IgD-negative memory B cell (primary cell): ENCODE results near the gene ZKSCAN2. TPM values are rescaled to one million over a fixed set of nuclear protein-coding genes. Genes with fewer than 3 reads are reported as not detected.

Experiments
- H3K27ac Mint-ChIP-seq, 3 donors: one replicate each; pipeline ENCODE4 v1.8.0; 2020 to 2022; ENCODE audit warnings: mild to moderate bottlenecking in 3 of 3, mixed read lengths in 3 of 3, moderate library complexity in 1 of 3
- H3K27me3 Mint-ChIP-seq: one replicate; pipeline ENCODE4 v1.8.0; 2021; ENCODE audit warnings: mixed read lengths
- H3K36me3 Mint-ChIP-seq: one replicate; pipeline ENCODE4 v1.8.0; 2020; ENCODE audit warnings: mild to moderate bottlenecking, mixed read lengths
- H3K4me1 Mint-ChIP-seq, 3 donors: one replicate each; pipeline ENCODE4 v1.8.0; 2020 to 2022; ENCODE audit warnings: mixed read lengths in 3 of 3, mild to moderate bottlenecking in 1 of 3
- H3K4me3 Mint-ChIP-seq, 4 donors: one replicate each; pipeline ENCODE4 v1.8.0; 2020 to 2022; ENCODE audit warnings: mild to moderate bottlenecking in 4 of 4, mixed read lengths in 4 of 4, moderate library complexity in 3 of 4
- H3K9me3 Mint-ChIP-seq, 3 donors: one replicate each; pipeline ENCODE4 v1.8.0; 2020 to 2021; ENCODE audit warnings: mixed read lengths in 3 of 3, mild to moderate bottlenecking in 1 of 3
- polyA plus RNA-seq: library from polyadenylated mRNA; unstranded; fragments of 300-500 nt; fragmentation: Illumina TruSeq; gene quantifications from one replicate; pipeline ENCODE4 v1.2.3, GENCODE V29; 2021

The ZKSCAN2 gene
- polyA plus RNA-seq, 1 donor from 2014 or later = 1.4 TPM

- Mint-ChIP-seq H3K4me1 (peaks cover 31 to 52% (median 34%) of the 10 kb centered on the region in 3 donors), H3K4me3 (peak overlapping the region; percentile 90 to 97 (median 95)), H3K27ac (peak overlapping the region; percentile 94 to 98 (median 94)), H3K36me3 (no peaks in the 10 kb centered on the region), H3K27me3 (no peaks in the 10 kb centered on the region), H3K9me3 (no peaks in the 10 kb centered on the region)
These were observed 563 bp upstream of the ZKSCAN2 start for GRCh38 chr16:25257956-25258860.

- H3K9me3 Mint-ChIP-seq = no peaks in the 10 kb centered on the region
- H3K27ac Mint-ChIP-seq = peak overlapping the region; percentile 96 to 99 (median 98)
- H3K4me3 Mint-ChIP-seq = peak overlapping the region; percentile 90 to 96 (median 94)
- H3K27me3 Mint-ChIP-seq = no peaks in the 10 kb centered on the region
- peaks cover 30 to 46% (median 32%) of the 10 kb centered on the region in 3 donors for H3K4me1 Mint-ChIP-seq
- H3K36me3 Mint-ChIP-seq = no peaks in the 10 kb centered on the region
These were observed 763 bp downstream of the ZKSCAN2 start for GRCh38 chr16:25256695-25257469.

GRCh38 chr16:25253322-25253721 is 4.3 kb downstream of the ZKSCAN2 start:
- peak overlapping the region in 1 of 3 donors; percentile 50 for H3K27ac Mint-ChIP-seq
- no peaks in the 10 kb centered on the region for H3K27me3 Mint-ChIP-seq
- H3K9me3 Mint-ChIP-seq = peaks cover 0 to 7% (median 0%) of the 10 kb centered on the region in 3 donors
- H3K36me3 Mint-ChIP-seq = peaks cover 10% of the 10 kb centered on the region
- peaks cover 14 to 22% (median 15%) of the 10 kb centered on the region in 3 donors for H3K4me1 Mint-ChIP-seq
- no peak overlapping the region for H3K4me3 Mint-ChIP-seq

DNA sequence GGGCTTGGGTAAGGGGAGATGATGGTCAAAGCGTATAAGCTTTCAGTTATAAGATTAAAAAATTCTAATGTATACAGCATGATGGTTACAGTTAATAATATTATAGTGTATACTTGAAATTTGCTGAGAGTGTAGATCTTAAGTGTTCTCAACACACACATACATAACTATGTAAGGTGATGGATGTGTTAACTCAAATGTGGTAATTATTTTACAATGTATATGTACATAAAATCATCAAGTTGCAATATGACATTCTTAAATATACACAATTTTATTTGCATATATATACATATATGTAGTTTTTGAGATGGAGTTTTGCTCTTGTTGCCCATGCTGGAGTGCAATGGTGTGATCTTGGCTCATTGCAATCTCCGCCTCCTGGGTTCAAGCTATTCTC is 7.2 kb downstream of the ZKSCAN2 start:
- H3K4me3 Mint-ChIP-seq = no peak overlapping the region
- H3K27me3 Mint-ChIP-seq = no peaks in the 10 kb centered on the region
- peaks cover 16% of the 10 kb centered on the region for H3K36me3 Mint-ChIP-seq
- H3K9me3 Mint-ChIP-seq = peaks cover 0 to 7% (median 0%) of the 10 kb centered on the region in 3 donors
- H3K4me1 Mint-ChIP-seq = peaks cover 0 to 5% (median 0%) of the 10 kb centered on the region in 3 donors
- no peak overlapping the region for H3K27ac Mint-ChIP-seq

GRCh38 chr16:25235991-25236390 is 21.7 kb downstream of the ZKSCAN2 start:
- Mint-ChIP-seq H3K9me3 (no peaks in the 10 kb centered on the region), H3K4me3 (no peak overlapping the region), H3K27ac (no peak overlapping the region), H3K27me3 (no peaks in the 10 kb centered on the region), H3K36me3 (no peaks in the 10 kb centered on the region), H3K4me1 (peaks cover 0 to 2% (median 0%) of the 10 kb centered on the region in 3 donors)

DNA sequence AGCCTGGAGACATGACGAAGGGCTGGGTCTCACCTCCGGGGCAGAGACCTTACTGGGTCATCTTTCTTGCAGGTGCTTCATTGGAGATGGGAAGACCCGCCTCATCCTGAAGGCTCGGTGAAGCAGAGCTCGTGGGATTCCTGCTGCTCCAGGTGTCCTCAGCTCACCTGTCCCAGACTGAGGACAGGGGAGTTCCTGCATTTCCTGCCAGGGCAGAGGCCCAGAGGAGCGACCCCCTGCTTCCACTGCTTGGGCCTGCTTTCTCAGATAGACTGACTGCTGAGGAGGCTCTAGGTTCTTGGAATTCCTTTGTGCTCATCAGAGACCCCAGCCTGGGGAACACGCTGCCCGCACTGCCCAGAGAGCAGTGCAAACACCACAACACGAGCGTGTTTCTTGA is 29.3 kb downstream of the ZKSCAN2 start:
- Mint-ChIP-seq H3K36me3 (no peaks in the 10 kb centered on the region), H3K4me1 (peaks cover 0 to 2% (median 0%) of the 10 kb centered on the region in 3 donors), H3K4me3 (no peak overlapping the region), H3K9me3 (no peaks in the 10 kb centered on the region), H3K27me3 (no peaks in the 10 kb centered on the region), H3K27ac (no peak overlapping the region)

DNA sequence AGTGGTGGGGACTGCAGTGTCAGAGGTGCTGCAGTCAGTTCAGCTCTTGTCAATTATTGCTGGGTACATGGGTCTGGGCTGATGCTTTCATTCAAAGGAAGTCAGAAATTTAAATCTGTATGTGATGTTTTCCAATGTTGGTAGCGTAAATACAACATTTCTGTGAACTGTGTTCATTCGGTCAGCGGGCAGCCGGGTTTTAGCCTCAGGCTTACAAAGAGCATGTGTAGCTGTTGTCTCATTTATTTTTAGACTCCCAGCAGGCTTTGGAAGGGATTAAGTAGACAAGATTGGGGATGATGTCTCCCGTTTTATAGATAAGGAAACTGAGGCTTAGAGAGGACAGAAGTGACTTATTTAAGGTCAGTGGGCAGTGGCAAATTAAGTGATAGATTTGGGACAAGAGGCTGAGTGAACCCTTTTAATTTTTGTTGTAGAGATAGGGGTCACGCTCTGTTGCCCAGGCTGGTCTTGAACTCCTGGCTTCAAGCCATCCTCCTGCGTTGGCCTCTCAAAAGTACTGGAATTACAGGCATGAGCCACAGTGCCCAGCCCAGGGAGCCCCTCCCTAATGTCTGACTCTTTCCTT is 32.8 kb downstream of the ZKSCAN2 start:
- Mint-ChIP-seq H3K9me3 (no peaks in the 10 kb centered on the region), H3K27ac (peak overlapping the region in 1 of 3 donors; percentile 14), H3K36me3 (no peaks in the 10 kb centered on the region), H3K4me1 (peaks cover 0 to 2% (median 0%) of the 10 kb centered on the region in 3 donors), H3K27me3 (no peaks in the 10 kb centered on the region), H3K4me3 (no peak overlapping the region)

DNA sequence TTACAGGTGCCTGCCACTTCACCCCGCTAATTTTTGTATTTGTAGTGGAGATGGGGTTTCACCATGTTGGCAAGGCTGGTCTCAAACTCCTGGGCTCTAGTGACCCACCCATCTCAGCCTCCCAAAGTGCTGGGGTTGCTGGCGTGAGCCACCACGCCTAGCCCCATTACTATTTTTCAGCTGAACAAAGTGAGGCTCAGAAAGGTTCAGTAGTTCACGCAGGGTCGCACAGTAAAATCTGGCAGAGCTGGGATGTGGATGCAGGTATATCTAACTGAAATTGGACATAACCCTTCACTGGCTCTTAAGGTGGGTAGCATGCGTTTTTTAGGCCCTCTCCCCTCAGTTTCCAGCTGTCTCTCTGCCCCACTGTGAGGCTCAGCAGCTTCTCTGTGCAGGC is 33.7 kb downstream of the ZKSCAN2 start:
- no peaks in the 10 kb centered on the region for H3K36me3 Mint-ChIP-seq
- H3K9me3 Mint-ChIP-seq = no peaks in the 10 kb centered on the region
- no peak overlapping the region for H3K4me3 Mint-ChIP-seq
- no peak overlapping the region for H3K27ac Mint-ChIP-seq
- H3K27me3 Mint-ChIP-seq = no peaks in the 10 kb centered on the region
- peaks cover 0 to 2% (median 0%) of the 10 kb centered on the region in 3 donors for H3K4me1 Mint-ChIP-seq

DNA sequence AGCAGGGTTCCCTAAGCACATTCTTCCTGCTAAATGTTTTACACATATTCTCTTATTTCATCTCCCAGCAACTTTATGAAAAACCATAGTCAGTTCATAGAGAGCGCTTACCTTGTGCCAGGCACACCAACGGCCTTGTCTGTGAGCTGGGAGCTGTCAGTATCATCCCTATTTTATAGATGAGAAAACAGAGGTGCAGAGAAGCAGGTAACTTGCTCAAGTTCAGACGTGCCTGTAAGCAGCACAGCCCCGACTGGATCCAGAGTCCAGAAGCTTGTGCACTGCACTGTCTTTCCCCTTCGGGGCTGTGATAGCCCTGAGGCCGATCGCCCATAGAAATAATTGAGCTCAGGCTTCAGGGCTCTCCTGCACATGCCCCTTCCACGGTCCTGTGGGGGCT is 34.7 kb downstream of the ZKSCAN2 start:
- Mint-ChIP-seq H3K4me1 (peaks cover 0 to 2% (median 0%) of the 10 kb centered on the region in 3 donors), H3K36me3 (no peaks in the 10 kb centered on the region), H3K9me3 (no peaks in the 10 kb centered on the region), H3K4me3 (no peak overlapping the region), H3K27me3 (peaks cover 4% of the 10 kb centered on the region), H3K27ac (no peak overlapping the region)

DNA sequence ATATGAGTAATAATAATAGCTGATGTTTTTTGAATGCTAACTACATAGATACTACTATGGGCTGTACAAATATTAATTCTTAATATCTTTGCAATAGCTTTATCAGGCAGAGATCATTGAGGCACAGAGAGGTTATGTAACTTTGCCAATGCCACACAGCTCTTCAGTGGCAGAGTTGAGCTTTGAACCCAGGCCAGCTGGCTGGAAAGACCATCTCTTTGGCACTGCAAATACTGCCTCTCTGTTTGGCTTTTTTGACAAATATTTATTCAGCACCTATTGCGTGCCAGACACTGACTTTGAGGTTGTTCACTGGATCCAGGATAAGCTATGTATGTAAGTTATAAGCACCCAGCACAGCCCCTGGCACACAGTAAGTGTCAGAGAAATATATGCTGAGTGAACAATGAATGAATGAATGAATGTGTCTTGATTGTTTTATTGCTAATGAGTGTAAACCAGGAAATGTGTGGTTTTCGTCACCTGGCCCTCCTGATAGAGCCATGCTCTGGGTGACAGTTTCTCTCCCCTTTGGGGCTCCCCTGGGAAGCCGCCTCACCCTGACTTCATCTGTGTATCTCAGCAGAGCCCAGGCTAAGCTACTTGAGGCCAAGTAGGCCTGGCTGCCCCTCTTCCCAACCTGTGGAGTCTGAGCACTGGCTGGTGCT is 38.4 kb downstream of the ZKSCAN2 start:
- H3K4me1 Mint-ChIP-seq = no peaks in the 10 kb centered on the region
- peaks cover 6% of the 10 kb centered on the region for H3K27me3 Mint-ChIP-seq
- no peaks in the 10 kb centered on the region for H3K9me3 Mint-ChIP-seq
- H3K4me3 Mint-ChIP-seq = no peak overlapping the region
- H3K27ac Mint-ChIP-seq = no peak overlapping the region
- no peaks in the 10 kb centered on the region for H3K36me3 Mint-ChIP-seq

- Mint-ChIP-seq H3K27ac (no peak overlapping the region), H3K9me3 (no peaks in the 10 kb centered on the region), H3K4me3 (no peak overlapping the region), H3K36me3 (peaks cover 1% of the 10 kb centered on the region), H3K27me3 (peaks cover 6% of the 10 kb centered on the region), H3K4me1 (no peaks in the 10 kb centered on the region)
These were observed 39.7 kb downstream of the ZKSCAN2 start for GRCh38 chr16:25217921-25218320.

GRCh38 chr16:25217112-25217511 is 40.5 kb downstream of the ZKSCAN2 start:
- Mint-ChIP-seq H3K27me3 (peaks cover 6% of the 10 kb centered on the region), H3K9me3 (no peaks in the 10 kb centered on the region)

GRCh38 chr16:25213709-25214397 is 43.8 kb downstream of the ZKSCAN2 start:
- no peaks in the 10 kb centered on the region for H3K9me3 Mint-ChIP-seq
- no peaks in the 10 kb centered on the region for H3K4me1 Mint-ChIP-seq
- peaks cover 2% of the 10 kb centered on the region for H3K36me3 Mint-ChIP-seq
- no peak overlapping the region for H3K4me3 Mint-ChIP-seq
- no peak overlapping the region for H3K27ac Mint-ChIP-seq
- H3K27me3 Mint-ChIP-seq = peaks cover 6% of the 10 kb centered on the region

More at GRCh38 chr16:25217112-25217511, 40.5 kb downstream of the ZKSCAN2 start:
- Mint-ChIP-seq H3K4me1 (no peaks in the 10 kb centered on the region), H3K4me3 (no peak overlapping the region), H3K36me3 (peaks cover 2% of the 10 kb centered on the region), H3K27ac (no peak overlapping the region)

DNA sequence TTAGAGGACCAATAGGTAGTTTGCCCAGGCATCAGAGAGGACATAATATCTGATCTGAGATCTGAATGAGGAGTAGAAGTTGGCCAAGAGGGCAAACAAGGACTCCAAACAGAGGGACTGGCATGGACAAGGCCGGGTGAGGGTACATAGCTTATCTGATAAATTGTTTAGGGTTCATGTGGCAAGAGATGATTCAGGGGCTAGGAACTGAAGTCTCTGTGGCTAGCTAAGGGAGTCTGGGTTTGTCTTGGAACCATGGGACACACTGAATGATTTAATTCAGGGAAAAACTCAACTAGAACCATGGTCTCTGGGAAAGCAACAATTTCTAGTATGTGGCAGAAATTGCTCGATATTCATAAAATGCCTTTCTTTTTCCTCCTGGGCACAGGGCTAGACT is 45.0 kb downstream of the ZKSCAN2 start:
- peaks cover 2% of the 10 kb centered on the region for H3K36me3 Mint-ChIP-seq
- no peak overlapping the region for H3K27ac Mint-ChIP-seq
- H3K4me3 Mint-ChIP-seq = no peak overlapping the region
- peaks cover 2% of the 10 kb centered on the region for H3K27me3 Mint-ChIP-seq
- H3K9me3 Mint-ChIP-seq = no peaks in the 10 kb centered on the region
- H3K4me1 Mint-ChIP-seq = no peaks in the 10 kb centered on the region
